HEK293 (cell line): ENCODE data around the gene RFTN1.

Experiments
- CTCF ChIA-PET: fragments of 350-600 bp; formaldehyde crosslinking; extraction: SDS; loops from one replicate; lab custom pipeline; 2021; ENCODE audit warnings: antibody characterized with exemption; lab: Yijun Ruan, JAX
- POLR2A ChIA-PET: fragments of 300-600 bp; formaldehyde crosslinking; extraction: SDS; loops from one replicate; lab custom pipeline; 2020; ENCODE audit warnings: antibody characterized with exemption, inconsistent platforms; lab: Yijun Ruan, JAX
- H3K27ac ChIP-seq: fragments of 200-500 bp; sonication (Bioruptor generic); 2 replicates; pipeline ENCODE4 v1.5.1; 2014; ENCODE audit warnings: low read depth, low read length, control low read depth, inconsistent platforms; ENCODE audit errors: extremely low read depth
- H3K36me3 ChIP-seq, 2 experiments: fragments of 200-500 bp in 1 of 2; sonication (Bioruptor generic) in 1 of 2; 1 replicate in 1 of 2; 2 replicates in 1 of 2; pipeline ENCODE4 v1.5.1; 2014 to 2017; ENCODE audit warnings: inconsistent platforms in 2 of 2, low read length in 2 of 2; ENCODE audit not compliant: control insufficient read depth in 2 of 2, insufficient read depth in 1 of 2
- H3K4me1 ChIP-seq: fragments of 200-500 bp; sonication (Bioruptor generic); 2 replicates; pipeline ENCODE4 v1.5.1; 2014; ENCODE audit warnings: mild to moderate bottlenecking, low read length, inconsistent platforms; ENCODE audit not compliant: control insufficient read depth, insufficient read depth
- H3K4me3 ChIP-seq: 2 replicates; pipeline ENCODE4 v1.5.1; 2011; ENCODE audit warnings: low read depth, mild to moderate bottlenecking, control low read depth, low read length, moderate library complexity
- H3K9me3 ChIP-seq: fragments of 200-500 bp; sonication (Bioruptor generic); 2 replicates; pipeline ENCODE4 v1.5.1; 2014; ENCODE audit warnings: low read depth, low read length, inconsistent platforms; ENCODE audit not compliant: control insufficient read depth, insufficient read depth
- KLF1 ChIP-seq: fragments of 450-650 bp; formaldehyde crosslinking; IDR thresholded peaks from 2 replicates; pipeline ENCODE4 v1.5.1; 2016; ENCODE audit warnings: missing biosample characterization, missing genetic modification characterization
- REPIN1 ChIP-seq: fragments of 450-650 bp; formaldehyde crosslinking; IDR thresholded peaks from 2 replicates; pipeline ENCODE4 v1.5.1; 2017; ENCODE audit warnings: missing biosample characterization, missing genetic modification characterization, low read depth
- SALL2 ChIP-seq: fragments of 450-650 bp; formaldehyde crosslinking; IDR thresholded peaks from 2 replicates; pipeline ENCODE4 v1.5.0; 2017; ENCODE audit warnings: missing biosample characterization, mild to moderate bottlenecking, missing genetic modification characterization, borderline replicate concordance
- WT1 ChIP-seq: fragments of 450-650 bp; formaldehyde crosslinking; IDR thresholded peaks from 2 replicates; pipeline ENCODE4 v1.5.1; 2016; ENCODE audit warnings: missing biosample characterization, missing genetic modification characterization
- ZBTB21 ChIP-seq: fragments of 450-650 bp; formaldehyde crosslinking; IDR thresholded peaks from 2 replicates; pipeline ENCODE4 v1.5.1; 2017; ENCODE audit warnings: missing biosample characterization, missing genetic modification characterization
- ZEB2 ChIP-seq: fragments of 450-650 bp; formaldehyde crosslinking; IDR thresholded peaks from 2 replicates; pipeline ENCODE4 v1.5.1; 2016; ENCODE audit warnings: missing biosample characterization, missing genetic modification characterization
- ZNF266 ChIP-seq: fragments of 450-650 bp; formaldehyde crosslinking; IDR thresholded peaks from 2 replicates; pipeline ENCODE4 v1.5.1; 2016; ENCODE audit warnings: missing biosample characterization, missing genetic modification characterization, low read depth
- ZNF292 ChIP-seq: fragments of 450-650 bp; formaldehyde crosslinking; IDR thresholded peaks from 2 replicates; pipeline ENCODE4 v1.5.1; 2016; ENCODE audit warnings: low read depth, missing biosample characterization, missing genetic modification characterization, borderline replicate concordance
- ZNF335 ChIP-seq: fragments of 450-650 bp; formaldehyde crosslinking; conservative IDR thresholded peaks from 2 replicates; pipeline ENCODE4 v1.5.1; 2016; ENCODE audit warnings: missing biosample characterization, missing genetic modification characterization
- ZNF366 ChIP-seq: fragments of 450-650 bp; formaldehyde crosslinking; conservative IDR thresholded peaks from 2 replicates; pipeline ENCODE4 v1.5.1; 2016; ENCODE audit warnings: missing biosample characterization, missing genetic modification characterization
- ZNF555 ChIP-seq: fragments of 450-650 bp; formaldehyde crosslinking; conservative IDR thresholded peaks from 2 replicates; pipeline ENCODE4 v1.5.1; 2017; ENCODE audit warnings: missing biosample characterization, mild to moderate bottlenecking, missing genetic modification characterization, inconsistent platforms
- ZNF701 ChIP-seq: fragments of 450-650 bp; formaldehyde crosslinking; IDR thresholded peaks from 2 replicates; pipeline ENCODE4 v1.5.1; 2016; ENCODE audit warnings: missing biosample characterization, missing genetic modification characterization
- ZSCAN16 ChIP-seq: fragments of 450-650 bp; formaldehyde crosslinking; IDR thresholded peaks from 2 replicates; pipeline ENCODE4 v1.5.1; 2016; ENCODE audit warnings: missing biosample characterization, missing genetic modification characterization
- TF ChIP-seq, protein P1 (sequence below): fragments of 450-650 bp; formaldehyde crosslinking; IDR thresholded peaks from 2 replicates; pipeline ENCODE4 v1.5.1; 2016; ENCODE audit warnings: missing biosample characterization, missing genetic modification characterization, low read depth
- TF ChIP-seq, protein P2 (sequence below): fragments of 450-650 bp; formaldehyde crosslinking; IDR thresholded peaks from 2 replicates; pipeline ENCODE4 v1.5.1; 2016; ENCODE audit warnings: missing biosample characterization, missing genetic modification characterization, borderline replicate concordance
- TF ChIP-seq, protein P3 (sequence below): fragments of 450-650 bp; formaldehyde crosslinking; IDR thresholded peaks from 2 replicates; pipeline ENCODE4 v1.5.1; 2016; ENCODE audit warnings: missing biosample characterization, missing genetic modification characterization, borderline replicate concordance
- TF ChIP-seq, protein P4 (sequence below): fragments of 450-650 bp; formaldehyde crosslinking; IDR thresholded peaks from 2 replicates; pipeline ENCODE4 v1.5.1; 2016; ENCODE audit warnings: missing biosample characterization, missing genetic modification characterization
- TF ChIP-seq, protein P5 (sequence below): fragments of 450-650 bp; formaldehyde crosslinking; IDR thresholded peaks from 2 replicates; pipeline ENCODE4 v1.5.1; 2016; ENCODE audit warnings: missing biosample characterization, missing genetic modification characterization
- TF ChIP-seq, protein P6 (sequence below): fragments of 450-650 bp; formaldehyde crosslinking; IDR thresholded peaks from 2 replicates; pipeline ENCODE4 v1.5.1; 2016; ENCODE audit warnings: missing biosample characterization, missing genetic modification characterization
- TF ChIP-seq, protein P7 (sequence below): fragments of 450-650 bp; IDR thresholded peaks from 2 replicates; pipeline ENCODE4 v1.5.1; 2018; ENCODE audit warnings: missing biosample characterization, missing genetic modification characterization

RFTN1 gene

DNA sequence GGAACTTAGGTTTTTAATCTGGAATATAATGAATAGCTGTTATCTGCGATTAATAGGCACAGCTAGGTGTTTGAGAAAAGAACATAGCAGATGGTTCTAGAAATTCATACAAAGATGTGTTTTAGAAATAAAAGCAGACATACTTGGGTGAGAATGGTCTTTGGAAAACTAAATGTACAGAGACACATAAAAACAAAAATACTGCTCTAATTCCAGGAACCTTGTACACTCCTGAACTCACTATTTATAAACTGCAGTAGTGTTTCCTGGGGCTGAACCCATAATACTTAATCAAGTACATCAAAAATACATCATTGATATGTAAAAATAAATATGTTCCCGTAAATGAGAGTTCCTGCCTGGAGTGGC is 143.0 kb downstream of the RFTN1 start:
- no peak for TF ChIP-seq ZNF366 (tag by site-specific recombination)
- no peak for TF ChIP-seq KLF1
- TF ChIP-seq ZNF292 (tag by site-specific recombination): no peak
- TF ChIP-seq, protein P1, sequence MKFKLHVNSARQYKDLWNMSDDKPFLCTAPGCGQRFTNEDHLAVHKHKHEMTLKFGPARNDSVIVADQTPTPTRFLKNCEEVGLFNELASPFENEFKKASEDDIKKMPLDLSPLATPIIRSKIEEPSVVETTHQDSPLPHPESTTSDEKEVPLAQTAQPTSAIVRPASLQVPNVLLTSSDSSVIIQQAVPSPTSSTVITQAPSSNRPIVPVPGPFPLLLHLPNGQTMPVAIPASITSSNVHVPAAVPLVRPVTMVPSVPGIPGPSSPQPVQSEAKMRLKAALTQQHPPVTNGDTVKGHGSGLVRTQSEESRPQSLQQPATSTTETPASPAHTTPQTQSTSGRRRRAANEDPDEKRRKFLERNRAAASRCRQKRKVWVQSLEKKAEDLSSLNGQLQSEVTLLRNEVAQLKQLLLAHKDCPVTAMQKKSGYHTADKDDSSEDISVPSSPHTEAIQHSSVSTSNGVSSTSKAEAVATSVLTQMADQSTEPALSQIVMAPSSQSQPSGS (tag by site-specific recombination): no peak
- no peak for TF ChIP-seq ZBTB21 (tag by site-specific recombination)
- no peak for TF ChIP-seq ZNF555
- TF ChIP-seq, protein P2, sequence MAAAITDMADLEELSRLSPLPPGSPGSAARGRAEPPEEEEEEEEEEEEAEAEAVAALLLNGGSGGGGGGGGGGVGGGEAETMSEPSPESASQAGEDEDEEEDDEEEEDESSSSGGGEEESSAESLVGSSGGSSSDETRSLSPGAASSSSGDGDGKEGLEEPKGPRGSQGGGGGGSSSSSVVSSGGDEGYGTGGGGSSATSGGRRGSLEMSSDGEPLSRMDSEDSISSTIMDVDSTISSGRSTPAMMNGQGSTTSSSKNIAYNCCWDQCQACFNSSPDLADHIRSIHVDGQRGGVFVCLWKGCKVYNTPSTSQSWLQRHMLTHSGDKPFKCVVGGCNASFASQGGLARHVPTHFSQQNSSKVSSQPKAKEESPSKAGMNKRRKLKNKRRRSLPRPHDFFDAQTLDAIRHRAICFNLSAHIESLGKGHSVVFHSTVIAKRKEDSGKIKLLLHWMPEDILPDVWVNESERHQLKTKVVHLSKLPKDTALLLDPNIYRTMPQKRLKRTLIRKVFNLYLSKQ: no peak
- TF ChIP-seq ZSCAN16 (tag by site-specific recombination): no peak
- no peak for TF ChIP-seq SALL2 (tag by site-specific recombination)
- TF ChIP-seq, protein P3, sequence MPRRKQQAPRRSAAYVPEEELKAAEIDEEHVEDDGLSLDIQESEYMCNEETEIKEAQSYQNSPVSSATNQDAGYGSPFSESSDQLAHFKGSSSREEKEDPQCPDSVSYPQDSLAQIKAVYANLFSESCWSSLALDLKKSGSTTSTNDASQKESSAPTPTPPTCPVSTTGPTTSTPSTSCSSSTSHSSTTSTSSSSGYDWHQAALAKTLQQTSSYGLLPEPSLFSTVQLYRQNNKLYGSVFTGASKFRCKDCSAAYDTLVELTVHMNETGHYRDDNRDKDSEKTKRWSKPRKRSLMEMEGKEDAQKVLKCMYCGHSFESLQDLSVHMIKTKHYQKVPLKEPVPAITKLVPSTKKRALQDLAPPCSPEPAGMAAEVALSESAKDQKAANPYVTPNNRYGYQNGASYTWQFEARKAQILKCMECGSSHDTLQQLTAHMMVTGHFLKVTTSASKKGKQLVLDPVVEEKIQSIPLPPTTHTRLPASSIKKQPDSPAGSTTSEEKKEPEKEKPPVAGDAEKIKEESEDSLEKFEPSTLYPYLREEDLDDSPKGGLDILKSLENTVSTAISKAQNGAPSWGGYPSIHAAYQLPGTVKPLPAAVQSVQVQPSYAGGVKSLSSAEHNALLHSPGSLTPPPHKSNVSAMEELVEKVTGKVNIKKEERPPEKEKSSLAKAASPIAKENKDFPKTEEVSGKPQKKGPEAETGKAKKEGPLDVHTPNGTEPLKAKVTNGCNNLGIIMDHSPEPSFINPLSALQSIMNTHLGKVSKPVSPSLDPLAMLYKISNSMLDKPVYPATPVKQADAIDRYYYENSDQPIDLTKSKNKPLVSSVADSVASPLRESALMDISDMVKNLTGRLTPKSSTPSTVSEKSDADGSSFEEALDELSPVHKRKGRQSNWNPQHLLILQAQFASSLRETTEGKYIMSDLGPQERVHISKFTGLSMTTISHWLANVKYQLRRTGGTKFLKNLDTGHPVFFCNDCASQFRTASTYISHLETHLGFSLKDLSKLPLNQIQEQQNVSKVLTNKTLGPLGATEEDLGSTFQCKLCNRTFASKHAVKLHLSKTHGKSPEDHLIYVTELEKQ: no peak
- no peak for TF ChIP-seq WT1 (tag by site-specific recombination)
- TF ChIP-seq, protein P4, sequence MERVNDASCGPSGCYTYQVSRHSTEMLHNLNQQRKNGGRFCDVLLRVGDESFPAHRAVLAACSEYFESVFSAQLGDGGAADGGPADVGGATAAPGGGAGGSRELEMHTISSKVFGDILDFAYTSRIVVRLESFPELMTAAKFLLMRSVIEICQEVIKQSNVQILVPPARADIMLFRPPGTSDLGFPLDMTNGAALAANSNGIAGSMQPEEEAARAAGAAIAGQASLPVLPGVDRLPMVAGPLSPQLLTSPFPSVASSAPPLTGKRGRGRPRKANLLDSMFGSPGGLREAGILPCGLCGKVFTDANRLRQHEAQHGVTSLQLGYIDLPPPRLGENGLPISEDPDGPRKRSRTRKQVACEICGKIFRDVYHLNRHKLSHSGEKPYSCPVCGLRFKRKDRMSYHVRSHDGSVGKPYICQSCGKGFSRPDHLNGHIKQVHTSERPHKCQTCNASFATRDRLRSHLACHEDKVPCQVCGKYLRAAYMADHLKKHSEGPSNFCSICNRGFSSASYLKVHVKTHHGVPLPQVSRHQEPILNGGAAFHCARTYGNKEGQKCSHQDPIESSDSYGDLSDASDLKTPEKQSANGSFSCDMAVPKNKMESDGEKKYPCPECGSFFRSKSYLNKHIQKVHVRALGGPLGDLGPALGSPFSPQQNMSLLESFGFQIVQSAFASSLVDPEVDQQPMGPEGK (tag by site-specific recombination): no peak
- TF ChIP-seq, protein P5, sequence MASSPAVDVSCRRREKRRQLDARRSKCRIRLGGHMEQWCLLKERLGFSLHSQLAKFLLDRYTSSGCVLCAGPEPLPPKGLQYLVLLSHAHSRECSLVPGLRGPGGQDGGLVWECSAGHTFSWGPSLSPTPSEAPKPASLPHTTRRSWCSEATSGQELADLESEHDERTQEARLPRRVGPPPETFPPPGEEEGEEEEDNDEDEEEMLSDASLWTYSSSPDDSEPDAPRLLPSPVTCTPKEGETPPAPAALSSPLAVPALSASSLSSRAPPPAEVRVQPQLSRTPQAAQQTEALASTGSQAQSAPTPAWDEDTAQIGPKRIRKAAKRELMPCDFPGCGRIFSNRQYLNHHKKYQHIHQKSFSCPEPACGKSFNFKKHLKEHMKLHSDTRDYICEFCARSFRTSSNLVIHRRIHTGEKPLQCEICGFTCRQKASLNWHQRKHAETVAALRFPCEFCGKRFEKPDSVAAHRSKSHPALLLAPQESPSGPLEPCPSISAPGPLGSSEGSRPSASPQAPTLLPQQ (tag by site-specific recombination): no peak
- TF ChIP-seq, protein P6, sequence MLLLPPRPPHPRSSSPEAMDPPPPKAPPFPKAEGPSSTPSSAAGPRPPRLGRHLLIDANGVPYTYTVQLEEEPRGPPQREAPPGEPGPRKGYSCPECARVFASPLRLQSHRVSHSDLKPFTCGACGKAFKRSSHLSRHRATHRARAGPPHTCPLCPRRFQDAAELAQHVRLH (tag by site-specific recombination): no peak
- TF ChIP-seq, all 188 proteins: peak for 0
- Histone ChIP-seq H3K4me1 (no peaks in the 10 kb centered on the region), H3K9me3 (no peaks in the 10 kb centered on the region), H3K27ac (no peak overlapping the region), H3K4me3 (no peak overlapping the region), H3K36me3 (peaks cover 0 to 3% of the 10 kb centered on the region in 2 experiments; a peak in 1 of 3 replicates)
- ChIA-PET CTCF (no interaction called here), POLR2A (no interaction called here)

DNA sequence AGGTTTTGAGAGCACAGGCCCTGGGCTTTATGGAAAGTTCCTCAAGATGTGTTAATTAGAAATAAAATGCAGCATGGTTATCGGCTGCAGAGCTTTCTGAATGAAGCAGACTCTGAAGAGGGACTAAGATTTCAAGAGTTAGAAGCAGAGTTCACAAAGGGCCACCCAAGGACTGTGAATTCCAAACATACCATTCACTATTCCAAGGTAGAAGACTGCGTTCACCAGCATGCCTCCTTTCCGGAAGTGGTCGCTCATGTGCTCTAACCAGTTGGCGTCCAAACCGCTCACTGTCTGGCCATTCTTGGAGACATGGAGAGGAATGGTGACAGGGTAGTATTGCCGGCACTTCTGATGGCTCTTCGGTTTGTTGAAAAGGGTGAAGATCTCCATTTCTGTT is 143.6 kb downstream of the RFTN1 start:
- Histone ChIP-seq H3K4me3 (no peak overlapping the region), H3K27ac (no peak overlapping the region), H3K4me1 (no peaks in the 10 kb centered on the region), H3K36me3 (peaks cover 0 to 3% of the 10 kb centered on the region in 2 experiments; a peak in 1 of 3 replicates), H3K9me3 (no peaks in the 10 kb centered on the region)
- POLR2A ChIA-PET: no interaction called here
- CTCF ChIA-PET: no interaction called here
- TF ChIP-seq ZNF701 (tag by site-specific recombination) (no peak), ZNF266 (tag by site-specific recombination) (no peak), ZNF335 (no peak), REPIN1 (tag by site-specific recombination) (no peak), ZEB2 (tag by site-specific recombination) (no peak)
- TF ChIP-seq, protein P7, sequence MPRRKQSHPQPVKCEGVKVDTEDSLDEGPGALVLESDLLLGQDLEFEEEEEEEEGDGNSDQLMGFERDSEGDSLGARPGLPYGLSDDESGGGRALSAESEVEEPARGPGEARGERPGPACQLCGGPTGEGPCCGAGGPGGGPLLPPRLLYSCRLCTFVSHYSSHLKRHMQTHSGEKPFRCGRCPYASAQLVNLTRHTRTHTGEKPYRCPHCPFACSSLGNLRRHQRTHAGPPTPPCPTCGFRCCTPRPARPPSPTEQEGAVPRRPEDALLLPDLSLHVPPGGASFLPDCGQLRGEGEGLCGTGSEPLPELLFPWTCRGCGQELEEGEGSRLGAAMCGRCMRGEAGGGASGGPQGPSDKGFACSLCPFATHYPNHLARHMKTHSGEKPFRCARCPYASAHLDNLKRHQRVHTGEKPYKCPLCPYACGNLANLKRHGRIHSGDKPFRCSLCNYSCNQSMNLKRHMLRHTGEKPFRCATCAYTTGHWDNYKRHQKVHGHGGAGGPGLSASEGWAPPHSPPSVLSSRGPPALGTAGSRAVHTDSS: no peak
